Measurements from ENCODE around the gene NFYB. TPM values are rescaled to one million over a fixed set of nuclear protein-coding genes. Genes with fewer than 3 reads are reported as not detected.

The NFYB gene
- polyA plus RNA-seq, 1 of the 3 experiments (the other 2 are of a cell fraction): 11.0 TPM

DNA sequence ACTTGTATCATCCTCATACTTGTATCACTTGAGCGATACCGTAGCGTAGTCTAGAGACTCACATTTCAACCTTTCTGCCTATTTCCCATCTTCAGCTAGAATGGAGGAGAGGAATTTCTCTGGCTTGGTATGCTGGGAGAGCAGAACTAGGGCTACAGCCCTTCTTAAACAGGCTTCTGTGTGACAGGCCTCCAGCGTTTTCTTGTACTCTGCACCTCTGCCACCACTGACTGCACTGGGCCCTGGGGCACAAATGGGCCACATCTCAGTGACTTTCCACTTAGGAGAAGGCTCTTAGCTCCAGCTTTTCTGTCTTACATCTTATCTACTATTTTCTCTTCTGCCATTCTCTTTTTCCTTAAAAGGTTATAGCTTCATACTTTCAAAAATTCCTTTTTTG lies 46.9 kb downstream of the NFYB start:
- Histone ChIP-seq H3K9me3 (no peaks in the 10 kb centered on the region), H3K4me1 (ENCODE audit: control insufficient read depth in 1 of 2, insufficient read depth in 2 of 2, low read depth in 1 of 2, low read length in 1 of 2) (no peaks in the 10 kb centered on the region), H3K36me3 (replicated peaks in 1 of 2; ENCODE audit: control insufficient read depth in 1 of 2, insufficient read depth in 2 of 2, low read length in 1 of 2) (peaks cover 65 to 69% of the 10 kb centered on the region in 2 experiments), H3K9ac (no peak overlapping the region), H3K4me3 (ENCODE audit: low read depth in 2 of 2, low read length in 1 of 2) (no peak overlapping the region), H3K9me2 (no peaks in the 10 kb centered on the region), H4K20me1 (ENCODE audit: insufficient read depth) (no peaks in the 10 kb centered on the region), H3K27ac (ENCODE audit: low read depth in 2 of 2, low read length in 1 of 2) (no peak overlapping the region), H3F3A (replicated peaks; ENCODE audit: insufficient read depth) (no peaks in the 10 kb centered on the region), H2AFZ (ENCODE audit: low read depth) (no peak overlapping the region), H3K4me2 (no peak overlapping the region), H3K27me3 (ENCODE audit: insufficient read depth) (no peaks in the 10 kb centered on the region), H3K79me2 (ENCODE audit: insufficient read depth) (no peaks in the 10 kb centered on the region)
- TF ChIP-seq, protein P1, sequence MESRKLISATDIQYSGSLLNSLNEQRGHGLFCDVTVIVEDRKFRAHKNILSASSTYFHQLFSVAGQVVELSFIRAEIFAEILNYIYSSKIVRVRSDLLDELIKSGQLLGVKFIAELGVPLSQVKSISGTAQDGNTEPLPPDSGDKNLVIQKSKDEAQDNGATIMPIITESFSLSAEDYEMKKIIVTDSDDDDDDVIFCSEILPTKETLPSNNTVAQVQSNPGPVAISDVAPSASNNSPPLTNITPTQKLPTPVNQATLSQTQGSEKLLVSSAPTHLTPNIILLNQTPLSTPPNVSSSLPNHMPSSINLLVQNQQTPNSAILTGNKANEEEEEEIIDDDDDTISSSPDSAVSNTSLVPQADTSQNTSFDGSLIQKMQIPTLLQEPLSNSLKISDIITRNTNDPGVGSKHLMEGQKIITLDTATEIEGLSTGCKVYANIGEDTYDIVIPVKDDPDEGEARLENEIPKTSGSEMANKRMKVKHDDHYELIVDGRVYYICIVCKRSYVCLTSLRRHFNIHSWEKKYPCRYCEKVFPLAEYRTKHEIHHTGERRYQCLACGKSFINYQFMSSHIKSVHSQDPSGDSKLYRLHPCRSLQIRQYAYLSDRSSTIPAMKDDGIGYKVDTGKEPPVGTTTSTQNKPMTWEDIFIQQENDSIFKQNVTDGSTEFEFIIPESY (IDR thresholded peaks at IDR 0.05; ENCODE audit: borderline replicate concordance, low read depth): no peak
- TF ChIP-seq RAD21 (IDR thresholded peaks at IDR 0.05; ENCODE audit: low read length): no peak
- CTCF ChIA-PET: interaction anchor here (3.5 kb wide), 1 partner anchor 18 kb away, joined by 21 read pairs; no protein-coding TSS in a partner anchor
- 96% methylated on average over 4 of the region's 4 CpGs for WGBS (ENCODE audit: low lambda C conversion rate)
- POLR2A ChIA-PET: no interaction called here
- DNase-seq: no peak

DNA sequence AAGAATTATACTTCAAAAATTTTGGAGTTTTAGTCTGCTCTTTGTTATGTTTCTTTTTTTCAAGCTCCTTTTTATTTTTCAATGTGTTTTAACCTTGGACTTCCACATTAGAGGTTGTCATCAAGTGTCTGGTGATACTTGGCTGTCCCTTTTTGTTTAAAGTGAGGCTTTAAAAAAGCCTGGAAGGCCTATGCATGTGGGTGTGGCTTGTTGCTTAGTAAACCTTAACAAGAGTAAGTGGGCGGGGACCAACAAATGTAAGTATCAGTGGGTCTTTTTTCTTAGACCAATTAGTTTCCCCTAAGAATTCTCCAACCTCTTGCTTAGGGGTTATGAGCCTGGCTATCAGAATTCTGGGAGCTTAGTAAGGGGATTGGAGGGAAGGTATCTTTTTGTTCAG lies 47.3 kb downstream of the NFYB start:
- Histone ChIP-seq H3K36me3 (replicated peaks in 1 of 2; ENCODE audit: control insufficient read depth in 1 of 2, insufficient read depth in 2 of 2, low read length in 1 of 2) (peaks cover 63 to 66% of the 10 kb centered on the region in 2 experiments), H3K4me2 (no peak overlapping the region), H3K9ac (no peak overlapping the region), H3K9me3 (no peaks in the 10 kb centered on the region), H2AFZ (ENCODE audit: low read depth) (no peak overlapping the region), H3K4me3 (ENCODE audit: low read depth in 2 of 2, low read length in 1 of 2) (no peak overlapping the region), H3K27ac (ENCODE audit: low read depth in 2 of 2, low read length in 1 of 2) (no peak overlapping the region), H3K27me3 (ENCODE audit: insufficient read depth) (no peaks in the 10 kb centered on the region), H4K20me1 (ENCODE audit: insufficient read depth) (no peaks in the 10 kb centered on the region), H3K79me2 (ENCODE audit: insufficient read depth) (no peaks in the 10 kb centered on the region), H3K9me2 (no peaks in the 10 kb centered on the region), H3K4me1 (ENCODE audit: control insufficient read depth in 1 of 2, insufficient read depth in 2 of 2, low read depth in 1 of 2, low read length in 1 of 2) (no peaks in the 10 kb centered on the region), H3F3A (replicated peaks; ENCODE audit: insufficient read depth) (peaks cover 2% of the 10 kb centered on the region)
- CTCF ChIA-PET: interaction anchor here (3.5 kb wide), 1 partner anchor 18 kb away, joined by 21 read pairs; no protein-coding TSS in a partner anchor
- no peak for DNase-seq
- POLR2A ChIA-PET: no interaction called here
- WGBS (ENCODE audit: low lambda C conversion rate): 100% methylated on average over 1 of the region's 1 CpG
- no peak for TF ChIP-seq GATA2 (CRISPR knock-in tag; IDR thresholded peaks at IDR 0.05)
- TF ChIP-seq, protein P2, sequence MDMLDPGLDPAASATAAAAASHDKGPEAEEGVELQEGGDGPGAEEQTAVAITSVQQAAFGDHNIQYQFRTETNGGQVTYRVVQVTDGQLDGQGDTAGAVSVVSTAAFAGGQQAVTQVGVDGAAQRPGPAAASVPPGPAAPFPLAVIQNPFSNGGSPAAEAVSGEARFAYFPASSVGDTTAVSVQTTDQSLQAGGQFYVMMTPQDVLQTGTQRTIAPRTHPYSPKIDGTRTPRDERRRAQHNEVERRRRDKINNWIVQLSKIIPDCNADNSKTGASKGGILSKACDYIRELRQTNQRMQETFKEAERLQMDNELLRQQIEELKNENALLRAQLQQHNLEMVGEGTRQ (IDR thresholded peaks at IDR 0.05; ENCODE audit: borderline replicate concordance, low read depth, low read length): no peak
- no peak for TF ChIP-seq RFX5 (IDR thresholded peaks at IDR 0.05; ENCODE audit: low read length)
- no peak for TF ChIP-seq POLR2AphosphoS5 (IDR thresholded peaks at IDR 0.05; ENCODE audit: low read depth, low read length)
- no peak for TF ChIP-seq GABPA (IDR thresholded peaks at IDR 0.05; ENCODE audit: low read depth)
- TF ChIP-seq, protein P3, sequence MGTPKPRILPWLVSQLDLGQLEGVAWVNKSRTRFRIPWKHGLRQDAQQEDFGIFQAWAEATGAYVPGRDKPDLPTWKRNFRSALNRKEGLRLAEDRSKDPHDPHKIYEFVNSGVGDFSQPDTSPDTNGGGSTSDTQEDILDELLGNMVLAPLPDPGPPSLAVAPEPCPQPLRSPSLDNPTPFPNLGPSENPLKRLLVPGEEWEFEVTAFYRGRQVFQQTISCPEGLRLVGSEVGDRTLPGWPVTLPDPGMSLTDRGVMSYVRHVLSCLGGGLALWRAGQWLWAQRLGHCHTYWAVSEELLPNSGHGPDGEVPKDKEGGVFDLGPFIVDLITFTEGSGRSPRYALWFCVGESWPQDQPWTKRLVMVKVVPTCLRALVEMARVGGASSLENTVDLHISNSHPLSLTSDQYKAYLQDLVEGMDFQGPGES (IDR thresholded peaks at IDR 0.05; ENCODE audit: low read depth, low read length): no peak
- no peak for TF ChIP-seq SIN3A (IDR thresholded peaks at IDR 0.05; ENCODE audit: borderline replicate concordance, low read depth, low read length)
- TF ChIP-seq, protein P4, sequence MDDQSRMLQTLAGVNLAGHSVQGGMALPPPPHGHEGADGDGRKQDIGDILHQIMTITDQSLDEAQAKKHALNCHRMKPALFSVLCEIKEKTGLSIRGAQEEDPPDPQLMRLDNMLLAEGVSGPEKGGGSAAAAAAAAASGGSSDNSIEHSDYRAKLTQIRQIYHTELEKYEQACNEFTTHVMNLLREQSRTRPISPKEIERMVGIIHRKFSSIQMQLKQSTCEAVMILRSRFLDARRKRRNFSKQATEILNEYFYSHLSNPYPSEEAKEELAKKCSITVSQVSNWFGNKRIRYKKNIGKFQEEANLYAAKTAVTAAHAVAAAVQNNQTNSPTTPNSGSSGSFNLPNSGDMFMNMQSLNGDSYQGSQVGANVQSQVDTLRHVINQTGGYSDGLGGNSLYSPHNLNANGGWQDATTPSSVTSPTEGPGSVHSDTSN (IDR thresholded peaks at IDR 0.05): no peak
- TF ChIP-seq CHD2 (IDR thresholded peaks at IDR 0.05; ENCODE audit: low read length, partially characterized antibody): no peak
- no peak for TF ChIP-seq TCF12 (IDR thresholded peaks at IDR 0.05)
- TF ChIP-seq, protein P5, sequence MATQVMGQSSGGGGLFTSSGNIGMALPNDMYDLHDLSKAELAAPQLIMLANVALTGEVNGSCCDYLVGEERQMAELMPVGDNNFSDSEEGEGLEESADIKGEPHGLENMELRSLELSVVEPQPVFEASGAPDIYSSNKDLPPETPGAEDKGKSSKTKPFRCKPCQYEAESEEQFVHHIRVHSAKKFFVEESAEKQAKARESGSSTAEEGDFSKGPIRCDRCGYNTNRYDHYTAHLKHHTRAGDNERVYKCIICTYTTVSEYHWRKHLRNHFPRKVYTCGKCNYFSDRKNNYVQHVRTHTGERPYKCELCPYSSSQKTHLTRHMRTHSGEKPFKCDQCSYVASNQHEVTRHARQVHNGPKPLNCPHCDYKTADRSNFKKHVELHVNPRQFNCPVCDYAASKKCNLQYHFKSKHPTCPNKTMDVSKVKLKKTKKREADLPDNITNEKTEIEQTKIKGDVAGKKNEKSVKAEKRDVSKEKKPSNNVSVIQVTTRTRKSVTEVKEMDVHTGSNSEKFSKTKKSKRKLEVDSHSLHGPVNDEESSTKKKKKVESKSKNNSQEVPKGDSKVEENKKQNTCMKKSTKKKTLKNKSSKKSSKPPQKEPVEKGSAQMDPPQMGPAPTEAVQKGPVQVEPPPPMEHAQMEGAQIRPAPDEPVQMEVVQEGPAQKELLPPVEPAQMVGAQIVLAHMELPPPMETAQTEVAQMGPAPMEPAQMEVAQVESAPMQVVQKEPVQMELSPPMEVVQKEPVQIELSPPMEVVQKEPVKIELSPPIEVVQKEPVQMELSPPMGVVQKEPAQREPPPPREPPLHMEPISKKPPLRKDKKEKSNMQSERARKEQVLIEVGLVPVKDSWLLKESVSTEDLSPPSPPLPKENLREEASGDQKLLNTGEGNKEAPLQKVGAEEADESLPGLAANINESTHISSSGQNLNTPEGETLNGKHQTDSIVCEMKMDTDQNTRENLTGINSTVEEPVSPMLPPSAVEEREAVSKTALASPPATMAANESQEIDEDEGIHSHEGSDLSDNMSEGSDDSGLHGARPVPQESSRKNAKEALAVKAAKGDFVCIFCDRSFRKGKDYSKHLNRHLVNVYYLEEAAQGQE (IDR thresholded peaks at IDR 0.05; ENCODE audit: low read depth, low read length): no peak
- no peak for TF ChIP-seq ELF1 (IDR thresholded peaks at IDR 0.05)
- TF ChIP-seq MEF2A (IDR thresholded peaks at IDR 0.05; ENCODE audit: borderline replicate concordance, low read depth): no peak
- no peak for TF ChIP-seq SMC3 (IDR thresholded peaks at IDR 0.05; ENCODE audit: low read depth, low read length)
- TF ChIP-seq, protein P1 (IDR thresholded peaks at IDR 0.05; ENCODE audit: borderline replicate concordance, low read depth): no peak
- TF ChIP-seq RAD21 (IDR thresholded peaks at IDR 0.05; ENCODE audit: low read length): no peak
- TF ChIP-seq NFIC (IDR thresholded peaks at IDR 0.05; ENCODE audit: borderline replicate concordance): no peak

All from SK-N-SH (cell line).